Retina (tissue), 1 donor: Measurements from ENCODE around the gene EIF4B.

ENCODE experiments used
- DNase-seq: peaks from one replicate; pipeline ENCODE4 v3.0.0-alpha.2; 2016

EIF4B gene

GRCh38 chr12:53047221-53048032 is 41.2 kb downstream of the EIF4B start:
- peak; percentile 82 for DNase-seq

GRCh38 chr12:53048033-53048779 is 42.0 kb downstream of the EIF4B start:
- peak; percentile 65 for DNase-seq

GRCh38 chr12:53048780-53049401 is 42.6 kb downstream of the EIF4B start:
- no peak for DNase-seq

- DNase-seq = peak; percentile 43
Observed at GRCh38 chr12:53049571-53050318, 43.5 kb downstream of the EIF4B start, which contains the start of gene TNS2. TSS of gene TNS2 (plus strand) at chr12:53050065. CDS start at chr12:53050186, 121 bp downstream.

GRCh38 chr12:53050426-53051057 is 44.3 kb downstream of the EIF4B start:
- no peak for DNase-seq

- peak; percentile 82 for DNase-seq
Observed at GRCh38 chr12:53051058-53051880, 45.0 kb downstream of the EIF4B start.

GRCh38 chr12:53051881-53052412 is 45.7 kb downstream of the EIF4B start:
- no peak for DNase-seq

- peak; percentile 8 for DNase-seq
Observed at GRCh38 chr12:53052419-53053217, 46.4 kb downstream of the EIF4B start.

GRCh38 chr12:53053218-53054111 is 47.2 kb downstream of the EIF4B start:
- DNase-seq = peak; percentile 45

GRCh38 chr12:53054112-53054878 is 48.0 kb downstream of the EIF4B start:
- peak; percentile 95 for DNase-seq

GRCh38 chr12:53055471-53056266 is 49.4 kb downstream of the EIF4B start:
- DNase-seq = no peak

GRCh38 chr12:53056296-53056695 is 50.0 kb downstream of the EIF4B start:
- no peak for DNase-seq

- no peak for DNase-seq
Observed at GRCh38 chr12:53056901-53057300, 50.6 kb downstream of the EIF4B start.

GRCh38 chr12:53057816-53058500 is 51.7 kb downstream of the EIF4B start:
- no peak for DNase-seq

- no peak for DNase-seq
Observed at GRCh38 chr12:53058674-53059433, 52.6 kb downstream of the EIF4B start.
